B cell (primary cell): ENCODE measurements around the gene DLG2. TPM values are rescaled to one million over a fixed set of nuclear protein-coding genes. Genes with fewer than 3 reads are reported as not detected.

Source experiments
- ATAC-seq: fragments of 200-7000 bp; cut with Tn5 transposase; one replicate; pipeline ENCODE4 v1.10.0; 2021; ENCODE audit warnings: low read depth, mild to moderate bottlenecking, moderate number of reproducible peaks, moderate library complexity
- CTCF ChIA-PET: fragments of 350-600 bp; sonication (Branson Sonifier 250); formaldehyde crosslinking; loops from one replicate; lab custom pipeline; 2021; ENCODE audit warnings: antibody characterized with exemption, inconsistent platforms; lab: Charles Lee
- POLR2A ChIA-PET: fragments of 350-600 bp; sonication (Branson Sonifier 250); formaldehyde crosslinking; loops from one replicate; lab custom pipeline; 2021; ENCODE audit warnings: antibody characterized with exemption; lab: Charles Lee
- DNase-seq: peaks from one replicate; pipeline ENCODE4 v3.0.0; 2013
- H2AFZ ChIP-seq: 2 replicates; pipeline ENCODE4 v1.6.1; 2012; ENCODE audit warnings: mild to moderate bottlenecking, low read depth, low read length; ENCODE audit not compliant: insufficient read depth, poor library complexity, severe bottlenecking
- H3K27ac ChIP-seq, 2 donors: 1 replicate in 1 of 2; 2 replicates in 1 of 2; pipeline ENCODE4 v1.5.1; 2012 to 2013; ENCODE audit warnings: low read length in 2 of 2, mild to moderate bottlenecking in 2 of 2, moderate library complexity in 1 of 2
- H3K27me3 ChIP-seq, 4 experiments: fragments of 200-600 bp in 1 of 4; sonication (generic) in 1 of 4; replicated peaks in 1 of 4; 1 replicate in 2 of 4; 2 replicates in 2 of 4; pipeline versions ENCODE4 v1.6.1 to v1.7.0; 2013 to 2016; ENCODE audit warnings: low read length in 3 of 4, mild to moderate bottlenecking in 2 of 4, mixed read lengths in 1 of 4, moderate library complexity in 1 of 4; ENCODE audit not compliant: insufficient read depth in 4 of 4, control insufficient read depth in 3 of 4; ENCODE audit errors: control extremely low read depth in 1 of 4
- H3K36me3 ChIP-seq, 2 experiments: replicated peaks in 1 of 2; 1 replicate in 1 of 2; 2 replicates in 1 of 2; pipeline versions ENCODE4 v1.6.1 to v1.7.1; 2013; ENCODE audit warnings: low read length in 1 of 2; ENCODE audit not compliant: insufficient read depth in 2 of 2, control insufficient read depth in 1 of 2; ENCODE audit errors: control extremely low read depth in 1 of 2, extremely low read depth in 1 of 2
- H3K4me1 ChIP-seq, 2 donors: fragments of 200-600 bp in 1 of 2; sonication (generic) in 1 of 2; 1 replicate in 1 of 2; 2 replicates in 1 of 2; pipeline versions ENCODE4 v1.5.1 to v1.6.1; 2013 to 2017; ENCODE audit warnings: low read length in 2 of 2; ENCODE audit not compliant: control insufficient read depth in 2 of 2, insufficient read depth in 2 of 2
- H3K4me2 ChIP-seq: replicated peaks from 2 replicates; pipeline ENCODE3; 2012; ENCODE audit warnings: mild to moderate bottlenecking, low read depth, low read length; ENCODE audit not compliant: poor library complexity, severe bottlenecking
- H3K4me3 ChIP-seq, 5 experiments: fragments of 200-600 bp in 1 of 5; sonication (generic) in 1 of 5; 1 replicate in 3 of 5; 2 replicates in 2 of 5; pipeline versions ENCODE4 v1.5.1 to v1.7.0; 2011 to 2016; ENCODE audit warnings: low read length in 4 of 5, mild to moderate bottlenecking in 4 of 5, low read depth in 2 of 5, control low read depth in 1 of 5, moderate library complexity in 1 of 5; ENCODE audit not compliant: insufficient read depth in 1 of 5; ENCODE audit errors: control extremely low read depth in 1 of 5, extremely low read depth in 1 of 5
- H3K79me2 ChIP-seq: fragments of 200-600 bp; sonication (generic); one replicate; pipeline ENCODE4 v1.6.0; 2016; ENCODE audit warnings: low read length; ENCODE audit not compliant: control insufficient read depth, insufficient read depth
- H3K9ac ChIP-seq: fragments of 200-600 bp; sonication (generic); 2 replicates; pipeline ENCODE4 v1.6.1; 2017; ENCODE audit warnings: mild to moderate bottlenecking, low read length, moderate library complexity
- H3K9me3 ChIP-seq, 3 donors: one replicate each; pipeline versions ENCODE4 v1.6.1 to v1.7.1; 2013; ENCODE audit warnings: low read length in 2 of 3; ENCODE audit not compliant: control insufficient read depth in 2 of 3, insufficient read depth in 1 of 3; ENCODE audit errors: control extremely low read depth in 1 of 3
- H4K20me1 ChIP-seq: 2 replicates; pipeline ENCODE4 v1.6.0; 2012; ENCODE audit warnings: mild to moderate bottlenecking, low read length; ENCODE audit not compliant: insufficient read depth, control insufficient read depth, poor library complexity, severe bottlenecking
- H3K27ac Mint-ChIP-seq: one replicate; pipeline ENCODE4 v1.8.0; 2021; ENCODE audit warnings: mixed read lengths
- H3K27me3 Mint-ChIP-seq: one replicate; pipeline ENCODE4 v1.8.0; 2021; ENCODE audit warnings: mixed read lengths
- H3K4me1 Mint-ChIP-seq: one replicate; pipeline ENCODE4 v1.8.0; 2021; ENCODE audit warnings: mixed read lengths
- H3K4me3 Mint-ChIP-seq: one replicate; pipeline ENCODE4 v1.8.0; 2021; ENCODE audit warnings: mixed read lengths
- H3K9me3 Mint-ChIP-seq: one replicate; pipeline ENCODE4 v1.8.0; 2022; ENCODE audit warnings: mixed read lengths; ENCODE audit not compliant: insufficient read depth
- CTCF ChIP-seq: fragments of 200-600 bp; IDR thresholded peaks from one replicate; pipeline ENCODE4 v1.8.0; 2022; ENCODE audit warnings: antibody characterized with exemption, mild to moderate bottlenecking
- EZH2 ChIP-seq: IDR thresholded peaks from 2 replicates; pipeline ENCODE4 v1.6.1; 2012; ENCODE audit warnings: borderline replicate concordance, low read depth, mild to moderate bottlenecking, moderate library complexity, low read length; ENCODE audit not compliant: insufficient read depth, poor library complexity, severe bottlenecking
- WGBS: methylation state at CpG from one replicate; pipeline ENCODE4 v1.1.5; 2013; ENCODE audit warnings: missing lambda C conversion rate; ENCODE audit not compliant: insufficient coverage; 5-methylcytosine and 5-hydroxymethylcytosine counted together
- intact Hi-C: fragments of 100-400 bp; cut with micrococcal nuclease; formaldehyde crosslinking; loops from one replicate; pipeline ENCODE4 v1.10.0; 2022
- polyA plus RNA-seq: library from polyadenylated mRNA; depleted of rRNA; stranded (reverse); fragments of >200 nt; gene quantifications from 2 replicates; pipeline ENCODE4 v1.2.3, GENCODE V29; 2012
- total RNA-seq, 2 donors: library from RNA; stranded (reverse); fragments of 120-200 nt in 1 of 2; gene quantifications; 1 replicate in 1 of 2; 2 replicates in 1 of 2; pipeline versions ENCODE4 v1.2.3 to v1.2.4, GENCODE V29; 2013 to 2022

DLG2 gene
- total and polyA plus RNA-seq, 2 donors (not counting 1 experiment from before 2014, with no cell fraction given): 0.54 to 5.4 TPM

- H2AFZ ChIP-seq: no peak overlapping the region
- CTCF ChIA-PET: no interaction called here
- no peak overlapping the region for H3K9ac ChIP-seq
These were observed 1913.4 kb downstream of the DLG2 start for GRCh38 chr11:83713708-83714107.

GRCh38 chr11:83711106-83711527 is 1916.0 kb downstream of the DLG2 start:
- no peaks in the 10 kb centered on the region for H3K4me1 ChIP-seq
- Mint-ChIP-seq H3K4me3 (no peak overlapping the region), H3K4me1 (no peaks in the 10 kb centered on the region), H3K27ac (no peak overlapping the region), H3K9me3 (no peaks in the 10 kb centered on the region), H3K27me3 (peaks cover 3% of the 10 kb centered on the region)
- no peak overlapping the region for H3K9ac ChIP-seq
- DNase-seq (no peak), ATAC-seq (no peak)
- no peak overlapping the region for H3K27ac ChIP-seq
- H3K27me3 ChIP-seq: no peaks in the 10 kb centered on the region
- no peak overlapping the region for H3K4me2 ChIP-seq
- no peaks in the 10 kb centered on the region for H4K20me1 ChIP-seq
- no peak overlapping the region for H2AFZ ChIP-seq
- intact Hi-C loops: no loop called here
- TF ChIP-seq CTCF (no peak), EZH2 (no peak)
- H3K36me3 ChIP-seq: no peaks in the 10 kb centered on the region
- CTCF ChIA-PET: no interaction called here
- H3K4me3 ChIP-seq: no peak overlapping the region
- no peaks in the 10 kb centered on the region for H3K9me3 ChIP-seq
- 94% methylated on average over 5 of the region's 5 CpGs for WGBS
- H3K79me2 ChIP-seq: no peaks in the 10 kb centered on the region
- POLR2A ChIA-PET: no interaction called here

More at GRCh38 chr11:83713708-83714107, 1913.4 kb downstream of the DLG2 start:
- ATAC-seq (no peak), DNase-seq (no peak)
- no peak overlapping the region for H3K4me2 ChIP-seq
- no peak overlapping the region for H3K27ac ChIP-seq
- Mint-ChIP-seq H3K4me1 (no peaks in the 10 kb centered on the region), H3K27me3 (peaks cover 3% of the 10 kb centered on the region), H3K9me3 (no peaks in the 10 kb centered on the region), H3K4me3 (no peak overlapping the region), H3K27ac (no peak overlapping the region)
- no peaks in the 10 kb centered on the region for H4K20me1 ChIP-seq
- POLR2A ChIA-PET: no interaction called here
- intact Hi-C loops: no loop called here
- WGBS: 100% methylated on average over 1 of the region's 2 CpGs
- TF ChIP-seq CTCF: no peak
- TF ChIP-seq EZH2: no peak
- no peaks in the 10 kb centered on the region for H3K9me3 ChIP-seq
- H3K4me3 ChIP-seq: no peak overlapping the region
- no peaks in the 10 kb centered on the region for H3K27me3 ChIP-seq
- H3K4me1 ChIP-seq: no peaks in the 10 kb centered on the region
- H3K36me3 ChIP-seq: no peaks in the 10 kb centered on the region
- H3K79me2 ChIP-seq: no peaks in the 10 kb centered on the region
